Measurements from ENCODE around the gene HCRTR1.

Gene HCRTR1

DNA sequence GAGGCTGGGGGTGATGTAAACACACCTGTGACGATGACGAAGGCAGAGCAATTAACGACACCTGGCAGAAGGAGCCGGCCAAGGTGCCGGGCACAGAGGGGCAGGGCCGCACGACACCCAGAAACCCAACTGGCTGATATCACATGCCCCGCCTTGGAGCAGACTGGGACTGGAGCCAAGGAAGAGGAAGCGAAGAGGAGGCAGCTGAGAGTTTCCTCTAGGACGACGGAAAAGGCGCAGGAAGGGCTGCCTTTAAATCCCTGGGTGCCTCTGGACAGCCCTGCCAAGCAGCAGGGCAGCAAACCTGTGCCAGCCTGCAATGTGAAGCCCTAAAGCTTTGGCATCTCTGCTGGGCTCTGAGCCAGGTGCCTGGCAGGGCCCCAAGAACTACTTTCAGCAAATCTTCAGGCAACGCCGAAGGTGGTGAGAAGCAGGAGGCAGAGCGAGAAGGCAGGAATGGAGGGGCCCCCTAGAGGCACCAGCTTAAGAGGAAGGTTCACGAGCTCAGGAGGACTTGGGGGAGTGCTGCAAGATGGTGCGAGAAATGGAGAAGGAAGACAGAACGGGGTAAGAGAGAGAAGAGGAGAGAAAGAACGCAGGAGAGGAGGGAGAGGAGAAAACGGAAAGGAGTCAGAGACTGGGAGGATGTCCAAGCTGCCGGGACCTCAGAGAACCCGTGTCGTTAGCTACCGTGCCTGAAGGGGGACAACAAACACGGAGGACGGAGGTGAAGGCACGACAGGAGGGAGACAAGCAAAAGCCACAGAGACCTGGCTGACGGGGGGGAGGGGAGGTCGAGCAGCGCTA is 52.5 kb downstream of the HCRTR1 start:
- peak; percentile 23 for DNase-seq

GRCh38 chr1:31670593-31670964 is 53.1 kb downstream of the HCRTR1 start:
- no peak for DNase-seq

DNA sequence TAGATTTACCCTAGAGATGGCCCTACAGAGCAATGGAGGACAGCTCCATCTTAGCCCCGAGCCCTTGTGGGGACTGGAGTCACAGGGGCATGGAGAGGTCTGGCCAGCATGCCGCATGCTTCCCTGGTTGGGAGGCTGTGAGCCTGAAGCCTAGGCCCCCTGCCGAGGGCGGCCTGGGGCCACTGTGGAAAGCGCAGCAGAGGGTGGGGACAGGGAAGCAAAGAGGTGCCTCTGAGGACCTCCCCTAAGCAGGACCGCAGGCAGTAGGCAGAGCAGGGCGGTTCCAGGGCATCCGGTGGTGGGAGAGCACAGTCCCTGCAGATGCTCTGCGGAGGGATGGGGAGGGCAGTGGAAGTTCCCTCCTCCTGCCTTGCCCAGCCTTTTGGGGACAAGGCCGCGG is 53.7 kb downstream of the HCRTR1 start:
- DNase-seq = no peak

- DNase-seq = no peak
Observed at GRCh38 chr1:31671561-31672201, 54.2 kb downstream of the HCRTR1 start.

- DNase-seq = no peak
Observed at GRCh38 chr1:31672986-31673385, 55.5 kb downstream of the HCRTR1 start.

DNA sequence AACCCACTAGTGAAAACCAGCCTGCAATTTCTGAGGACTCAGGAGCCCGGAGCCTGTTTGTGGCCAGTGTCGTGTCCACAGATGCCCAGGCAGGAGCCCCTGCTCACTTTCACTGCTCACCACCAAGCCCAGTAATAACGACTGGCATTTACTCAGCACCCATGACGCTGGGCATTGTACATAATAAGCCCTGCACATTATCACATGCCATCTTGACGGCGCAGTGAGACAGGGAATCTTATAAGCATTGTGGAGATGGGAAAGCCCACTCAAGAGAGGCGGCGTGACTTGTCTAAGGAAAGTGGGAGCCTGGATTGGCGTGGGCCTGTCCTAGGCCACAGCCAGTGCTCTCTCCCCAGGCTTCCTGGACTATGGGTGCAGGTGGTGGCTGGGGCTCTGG is 55.9 kb downstream of the HCRTR1 start:
- no peak for DNase-seq

DNA sequence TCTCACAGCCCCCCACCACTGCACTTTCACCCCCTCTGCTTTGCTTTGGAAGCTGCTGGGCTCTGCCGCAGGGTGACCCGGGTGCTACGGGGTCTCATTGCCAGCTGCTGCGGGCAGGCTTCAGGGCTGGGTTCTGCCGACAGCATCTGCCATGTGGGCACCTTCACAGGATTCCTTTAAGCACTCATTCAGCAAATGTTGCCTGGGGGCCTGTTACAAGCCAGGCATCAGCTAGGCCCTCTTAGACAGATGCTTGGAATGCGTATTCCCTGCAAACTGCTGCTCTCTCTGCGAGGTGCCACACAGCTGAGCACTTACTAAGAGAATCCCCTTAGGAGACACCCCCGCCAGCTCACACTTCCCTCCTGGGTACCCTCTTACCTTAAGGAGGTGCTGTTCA is 57.1 kb downstream of the HCRTR1 start:
- no peak for DNase-seq

DNA sequence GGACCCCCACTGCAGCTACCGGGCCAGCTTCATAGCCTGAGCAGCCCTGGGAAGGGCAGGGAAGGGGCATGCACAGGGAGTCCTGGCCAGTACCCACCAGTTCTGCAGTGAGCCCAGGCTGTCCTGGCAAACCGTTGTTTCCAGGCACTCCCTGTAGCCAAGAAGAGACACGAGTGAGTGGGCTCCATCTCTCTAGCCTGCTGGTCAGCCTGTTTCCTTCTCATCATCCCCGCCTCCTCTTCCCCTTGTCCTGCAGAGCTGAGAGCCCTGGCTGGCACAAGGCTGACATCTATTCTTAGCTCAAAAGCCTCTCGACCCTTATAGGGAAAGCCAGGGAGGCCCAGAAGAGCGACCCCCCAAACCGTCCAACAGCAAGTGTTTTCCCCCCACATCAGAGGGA is 57.7 kb downstream of the HCRTR1 start:
- DNase-seq = no peak

- DNase-seq = no peak
Observed at GRCh38 chr1:31675756-31676155, 58.3 kb downstream of the HCRTR1 start.

Measured in CD4-positive, alpha-beta T cell treated with Interleukin-17A for 1 hour (primary cell).